GM18508 (cell line): ENCODE data around the gene RSBN1.
A peak's percentile ranks its signal among the peaks of the same experiment; 100 is the strongest.
"Not testable (repeated sequence)": the region's sequence is repeated elsewhere in the genome, so short reads cannot be mapped to it uniquely, and the experiment has no call there.

Experiments used
- ATAC-seq: cut with Tn5 transposase; IDR thresholded peaks from one replicate; pipeline ENCODE4 v1.9.1; 2021; ENCODE audit warnings: moderate number of reproducible peaks; ENCODE audit not compliant: insufficient read depth, unreplicated experiment

RSBN1 gene

DNA sequence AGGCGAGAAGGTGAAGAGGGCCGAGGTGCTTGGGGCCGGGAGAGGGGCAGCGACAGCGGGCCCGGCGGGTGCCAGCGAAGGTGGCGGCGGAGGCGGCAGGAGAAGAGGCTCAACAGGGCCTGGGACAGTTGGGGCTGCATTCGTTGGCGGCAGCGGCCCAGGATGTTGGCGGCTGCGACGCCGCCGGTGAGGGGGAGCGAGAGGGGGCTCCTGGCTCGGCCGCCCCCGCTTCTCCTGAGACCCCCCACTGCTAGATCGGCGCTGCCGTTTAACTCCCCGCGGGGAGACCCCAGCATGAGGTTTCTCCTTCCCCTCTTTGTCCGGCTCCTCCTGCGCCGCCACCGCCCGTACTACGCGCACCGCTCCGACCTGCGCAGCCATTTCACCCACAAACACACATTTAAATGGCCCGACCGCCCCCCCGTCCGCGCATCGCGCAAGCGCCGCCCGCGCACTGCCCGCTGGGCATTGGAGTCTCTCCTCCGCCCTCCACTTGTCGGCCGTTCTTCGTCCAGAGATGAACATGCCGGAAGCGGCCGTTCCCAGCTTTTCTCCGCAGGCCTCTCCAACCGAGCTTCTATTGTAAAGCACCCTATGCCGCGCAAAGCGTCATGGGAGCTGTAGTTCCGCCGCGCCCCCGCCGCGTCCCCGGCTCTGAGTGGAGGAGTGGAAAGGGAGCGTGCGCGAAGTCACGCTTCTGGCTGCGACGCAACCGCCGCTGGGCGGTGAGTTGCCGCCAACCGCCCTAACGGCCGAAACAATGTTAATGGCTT is at the start of gene RSBN1:
TSS of gene RSBN1 (minus strand) at position 589 of the 773 bp plus-strand sequence. CDS start at position 525, 64 bp downstream.
- peak; percentile 80 for ATAC-seq

DNA sequence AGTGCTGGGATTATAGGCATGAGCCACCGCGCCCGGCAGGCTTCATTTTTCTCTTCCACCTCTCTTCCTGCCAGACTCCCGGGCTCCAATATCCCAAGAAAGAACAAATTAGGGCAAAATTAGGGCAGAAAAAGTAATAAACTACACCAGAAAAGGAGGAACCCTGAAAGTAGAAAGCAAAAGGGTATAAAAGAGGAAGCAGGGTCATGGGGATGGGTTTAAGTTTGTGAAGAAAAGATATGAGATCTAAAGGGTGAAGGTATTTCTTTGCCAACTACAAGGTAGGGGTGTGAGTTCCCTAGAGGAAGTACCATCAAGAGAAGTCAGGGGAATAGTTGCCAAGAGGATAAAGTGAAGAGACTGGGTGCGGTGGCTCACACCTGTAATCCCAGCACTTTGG is 49.4 kb upstream of the RSBN1 start:
- no peak for ATAC-seq

DNA sequence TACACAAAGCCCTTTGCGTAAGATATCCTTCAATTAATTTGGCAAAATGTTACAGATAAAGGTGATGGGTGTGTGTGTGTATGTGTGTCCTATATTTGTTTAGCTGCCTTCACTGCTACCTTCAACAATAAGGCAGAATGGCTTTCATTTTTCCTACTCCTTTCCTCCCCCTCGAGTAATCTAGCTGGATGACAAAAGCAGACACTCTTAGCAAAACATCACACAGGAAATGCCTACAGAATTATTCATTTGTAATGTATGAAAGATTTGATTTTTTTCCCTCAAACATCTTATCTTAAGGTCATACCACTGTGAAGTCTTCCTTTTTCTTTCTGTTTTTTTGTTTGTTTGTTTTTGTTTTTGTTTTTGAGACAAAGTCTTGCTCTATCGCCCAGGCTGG is 48.6 kb upstream of the RSBN1 start:
- no peak for ATAC-seq

DNA sequence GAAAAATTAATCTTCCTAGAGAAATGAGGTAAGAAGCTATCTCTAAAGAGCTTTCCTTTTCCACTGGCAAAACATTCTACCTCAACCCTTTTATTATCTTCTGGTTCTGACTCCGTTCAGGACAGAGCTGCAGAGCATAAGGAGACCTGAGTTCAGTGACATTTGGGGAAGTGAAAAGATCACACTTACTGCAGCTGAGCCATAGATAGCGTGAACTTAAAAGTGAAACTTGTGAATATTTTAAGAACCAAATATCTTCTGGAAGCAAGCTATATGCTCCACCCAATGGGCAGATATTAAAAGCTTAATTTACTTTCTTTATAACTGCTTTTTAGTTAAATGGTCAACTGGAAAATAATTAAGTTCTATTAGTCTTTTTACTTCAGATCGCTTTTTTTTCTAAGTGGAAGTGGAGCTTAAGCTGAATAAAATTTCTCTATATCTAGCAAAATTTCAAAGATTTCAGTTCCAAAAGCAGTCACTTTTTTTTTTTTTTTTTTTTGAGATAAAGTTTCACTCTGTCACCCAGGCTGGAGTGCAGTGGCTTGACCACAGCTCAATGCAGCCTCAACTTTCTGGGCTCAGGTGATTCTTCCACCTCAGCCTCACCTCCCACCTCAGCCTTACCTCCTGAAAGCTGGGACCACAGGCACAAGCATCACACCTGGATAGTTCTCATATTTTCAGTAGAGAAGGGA is 47.4 kb upstream of the RSBN1 start:
- ATAC-seq = peak; percentile 84

DNA sequence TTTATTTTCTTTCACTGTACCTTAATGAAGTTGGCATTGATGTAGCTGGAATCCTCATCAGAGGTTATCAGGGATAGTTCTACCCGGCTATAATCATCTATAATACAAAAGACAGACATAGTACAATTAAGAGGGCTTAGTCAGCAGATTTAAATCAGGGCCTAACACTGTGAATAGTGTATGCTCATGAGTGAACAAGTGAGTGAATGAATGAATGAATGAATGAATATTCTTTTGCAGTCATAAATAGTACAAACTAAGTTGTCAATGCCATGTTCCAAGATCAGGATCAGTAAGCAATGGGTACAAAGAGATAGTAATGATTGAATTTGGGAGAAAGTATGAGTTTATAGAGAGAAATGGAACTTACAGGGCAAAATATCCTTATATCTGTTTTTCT is 46.7 kb upstream of the RSBN1 start:
- ATAC-seq = no peak

DNA sequence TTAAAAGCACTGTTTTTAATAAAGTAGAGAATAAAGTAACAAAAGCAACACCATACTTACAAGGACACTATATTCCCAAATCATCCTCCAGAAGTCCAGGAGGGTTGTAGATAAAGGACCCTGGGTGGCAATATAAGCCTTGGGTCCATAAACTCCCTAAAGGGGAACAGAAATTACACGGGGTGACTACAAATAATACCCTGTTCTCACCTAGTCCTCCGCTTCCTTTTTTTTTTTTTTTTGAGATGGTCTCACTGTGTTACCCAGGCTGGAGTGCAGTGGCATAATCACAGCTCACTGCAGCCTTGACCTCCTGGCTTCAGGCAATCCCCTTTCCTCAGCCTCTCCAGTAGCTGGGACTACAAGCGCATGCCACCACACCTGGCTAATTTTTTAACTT is 46.1 kb upstream of the RSBN1 start:
- no peak for ATAC-seq

DNA sequence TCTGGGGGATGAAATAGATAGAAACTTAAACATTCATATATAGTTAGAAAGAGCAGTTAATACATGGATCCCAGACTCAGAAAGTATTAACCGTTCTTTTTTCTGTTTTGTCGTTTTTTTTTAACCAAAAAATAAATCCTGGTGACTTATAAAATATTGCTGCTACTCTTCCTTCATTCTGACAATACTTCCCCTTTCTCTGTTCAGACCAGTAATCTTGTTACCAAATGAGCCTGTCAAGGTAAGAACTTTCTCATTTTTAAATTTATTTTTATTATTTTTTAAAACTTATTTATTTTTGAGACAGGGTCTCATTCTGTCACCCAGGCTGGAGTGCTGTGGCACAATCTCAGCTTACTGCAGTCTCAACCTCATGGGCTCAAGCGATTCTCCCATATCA is 45.5 kb upstream of the RSBN1 start:
- ATAC-seq = no peak

DNA sequence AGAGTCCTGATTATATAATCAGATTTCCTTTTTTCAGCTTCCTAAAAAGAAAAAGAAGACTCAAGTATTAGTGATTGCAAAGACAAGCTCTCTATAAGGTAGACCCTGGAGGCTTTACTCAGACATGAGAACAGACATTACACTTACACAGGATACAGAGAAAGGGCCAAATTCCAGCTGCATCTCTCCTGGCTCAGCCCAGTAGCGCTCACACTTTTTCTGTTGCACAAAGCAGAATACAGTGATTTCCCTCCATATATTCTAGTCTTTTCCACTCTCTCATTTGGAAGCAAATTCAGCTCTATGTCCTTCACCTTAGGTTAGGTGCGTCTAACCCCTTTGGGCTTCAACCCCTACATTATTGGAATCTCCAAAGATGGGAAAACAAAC is 44.1 kb upstream of the RSBN1 start:
- ATAC-seq = no peak

DNA sequence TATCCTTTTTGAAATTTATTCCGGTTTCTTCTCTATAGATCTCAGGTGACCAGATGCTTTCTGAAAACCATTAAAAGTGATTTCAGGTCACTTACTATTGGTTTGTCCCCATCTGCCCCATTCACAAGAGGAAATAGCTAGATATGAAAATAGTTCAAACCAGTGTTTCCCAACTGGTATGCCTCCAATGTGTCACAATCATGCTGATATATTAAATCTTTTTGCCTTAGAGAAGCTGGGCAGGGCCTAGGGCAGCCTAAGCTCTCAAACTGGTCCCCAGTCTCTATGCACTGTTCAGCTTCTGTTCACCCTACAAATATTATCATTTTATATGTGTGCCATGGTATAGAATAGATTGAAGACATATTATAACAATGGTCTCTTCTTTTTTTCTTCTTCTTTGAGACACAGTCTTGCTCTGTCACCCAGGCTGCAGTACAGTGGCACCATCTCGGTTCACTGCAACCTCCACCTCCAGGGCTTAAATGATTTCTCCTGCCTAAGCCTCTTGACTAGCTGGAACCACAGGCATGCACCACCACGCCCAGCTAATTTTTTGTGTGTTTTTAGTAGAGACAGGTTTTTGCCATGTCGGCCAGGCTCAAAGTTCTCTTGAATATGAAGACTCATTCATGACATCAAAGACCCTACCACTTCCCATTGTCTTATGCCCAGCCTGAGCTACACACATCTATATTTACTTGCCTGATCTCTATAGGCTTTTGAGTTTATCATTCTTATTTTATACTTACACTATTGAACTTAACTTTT is 43.5 kb upstream of the RSBN1 start:
- ATAC-seq = no peak

DNA sequence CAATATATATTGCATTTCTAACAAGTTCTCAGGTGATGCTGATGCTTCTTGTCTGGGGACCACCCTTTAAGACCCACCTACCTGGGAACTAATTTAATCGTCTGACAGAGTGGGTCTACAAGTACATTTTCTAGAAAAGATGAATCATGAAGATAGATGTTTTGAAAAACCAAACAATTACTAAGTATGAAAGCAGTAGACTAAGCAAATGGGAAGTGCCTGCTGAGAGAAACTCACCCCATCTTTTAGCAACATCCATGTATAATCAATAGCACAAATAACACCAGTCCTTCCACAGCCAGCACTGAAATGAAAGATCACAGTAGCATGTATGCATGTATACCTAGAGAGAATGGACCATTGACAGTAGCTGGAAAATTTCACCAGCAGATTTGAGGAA is 42.0 kb upstream of the RSBN1 start:
- no peak for ATAC-seq

DNA sequence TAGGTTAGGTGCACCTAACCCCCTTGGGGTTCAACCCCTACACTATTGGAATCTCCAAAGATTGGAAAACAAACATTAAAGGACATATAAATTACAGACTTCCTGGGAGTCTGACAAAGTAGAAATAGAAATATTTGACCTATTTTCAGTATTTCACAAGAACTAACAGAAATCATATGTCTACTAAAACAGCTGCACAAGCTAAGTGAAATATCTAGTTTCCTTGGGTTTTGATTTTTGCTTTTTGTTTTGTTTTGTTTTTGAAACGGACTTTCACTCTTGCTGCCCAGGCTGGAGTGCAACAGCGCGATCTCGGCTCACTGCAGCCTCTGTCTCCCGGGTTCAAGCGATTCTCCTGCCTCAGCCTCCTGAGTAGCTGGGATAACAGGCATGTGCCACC is 40.4 kb upstream of the RSBN1 start:
- not testable (repeated sequence) for ATAC-seq

DNA sequence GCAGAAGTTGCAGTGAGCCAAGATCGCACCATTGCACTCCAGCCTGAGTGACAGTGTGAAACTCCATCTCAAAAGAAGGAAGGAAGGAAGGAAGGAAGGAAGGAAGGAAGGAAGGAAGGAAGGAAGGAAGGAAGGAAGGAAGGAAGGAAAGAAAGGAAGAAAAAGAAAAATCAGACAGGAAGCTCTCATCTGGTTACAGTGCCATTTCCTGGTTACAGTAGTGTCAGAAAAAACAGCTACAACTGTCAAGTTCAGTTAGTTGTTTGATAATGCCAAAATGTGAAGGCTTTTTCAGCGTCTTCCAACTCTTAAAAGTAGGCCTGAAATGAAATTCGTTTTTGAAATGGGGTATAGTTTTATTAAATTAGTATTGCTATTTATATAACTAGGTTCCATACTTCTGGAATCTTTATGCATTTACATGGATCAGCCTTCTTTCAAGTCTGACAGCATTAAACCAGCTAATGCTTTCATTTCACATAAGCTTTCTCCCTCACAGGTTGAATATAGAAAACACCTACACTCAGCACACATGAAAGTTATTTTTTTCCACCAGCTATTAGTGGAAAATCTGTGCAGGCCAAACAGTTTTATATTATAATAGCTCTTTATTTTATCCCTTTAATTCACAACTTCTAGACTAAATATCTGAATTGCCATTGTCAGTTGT is 38.0 kb upstream of the RSBN1 start:
- ATAC-seq = no peak

DNA sequence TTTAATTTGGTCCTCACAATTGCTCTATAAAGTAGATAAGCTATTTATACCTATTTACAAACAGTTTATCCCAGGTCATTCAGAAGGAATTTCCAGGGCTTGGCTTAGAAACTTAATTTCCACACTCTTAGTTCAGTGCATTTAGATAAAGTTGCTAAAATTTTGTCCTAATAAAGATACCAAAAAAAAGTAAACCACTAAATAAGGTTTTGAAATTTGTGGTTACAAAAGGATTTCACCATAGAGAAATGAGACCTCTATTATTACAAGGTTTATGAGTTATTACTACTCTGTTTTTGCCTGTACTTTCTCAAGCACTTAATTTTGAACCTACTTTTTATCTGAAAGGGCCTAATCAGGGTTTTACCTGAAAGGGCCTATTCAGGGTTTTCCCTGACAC is 36.8 kb upstream of the RSBN1 start:
- ATAC-seq = no peak

DNA sequence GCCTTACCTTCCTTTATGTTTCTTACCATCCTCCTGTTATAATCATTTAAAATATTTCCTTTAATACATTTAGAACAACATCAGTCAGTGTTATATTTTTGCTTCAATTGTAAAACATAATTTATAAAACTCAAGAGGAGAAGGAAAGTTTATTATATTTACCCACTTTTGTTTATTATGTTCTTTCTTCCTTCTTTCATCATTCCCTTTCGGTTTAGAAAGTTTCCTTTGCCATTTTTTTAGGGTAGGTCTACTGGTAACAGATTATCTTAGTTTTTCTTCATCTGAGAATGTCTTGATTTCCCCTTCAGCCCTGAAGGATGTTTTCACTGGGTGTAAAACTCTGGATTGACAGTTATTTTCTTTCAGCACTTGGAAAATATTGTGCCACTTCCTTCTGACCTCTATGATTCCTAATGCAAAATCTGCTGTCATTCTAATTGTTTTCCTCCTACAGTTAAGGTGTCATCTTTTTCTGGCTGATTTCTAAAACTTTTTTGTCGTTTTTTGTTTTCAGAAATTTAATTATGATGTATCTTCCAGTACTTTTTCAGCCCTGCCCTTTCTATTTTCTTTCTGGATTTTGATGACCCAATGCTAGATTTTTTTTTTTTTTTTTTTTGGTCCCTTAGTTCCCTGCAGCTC is 34.2 kb upstream of the RSBN1 start:
- no peak for ATAC-seq

DNA sequence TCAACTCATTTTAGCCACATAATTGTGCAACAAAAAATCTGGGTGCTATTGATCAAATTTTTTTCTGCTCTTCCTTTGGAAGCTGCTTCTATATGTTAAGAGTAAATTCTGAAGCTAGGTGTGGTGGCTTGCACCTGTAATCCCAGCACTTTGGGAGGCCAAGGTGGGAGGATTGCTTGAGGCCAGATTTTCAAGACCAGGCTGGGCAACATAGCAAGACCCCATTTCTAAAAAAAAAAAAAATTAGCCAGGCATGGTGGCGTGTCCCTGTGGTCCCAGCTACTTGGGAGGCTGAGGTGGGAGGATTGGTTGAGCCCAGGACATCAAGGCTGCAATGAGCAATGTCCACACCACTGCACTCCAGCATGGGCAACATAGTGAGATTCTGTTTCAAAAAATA is 24.3 kb upstream of the RSBN1 start:
- no peak for ATAC-seq

DNA sequence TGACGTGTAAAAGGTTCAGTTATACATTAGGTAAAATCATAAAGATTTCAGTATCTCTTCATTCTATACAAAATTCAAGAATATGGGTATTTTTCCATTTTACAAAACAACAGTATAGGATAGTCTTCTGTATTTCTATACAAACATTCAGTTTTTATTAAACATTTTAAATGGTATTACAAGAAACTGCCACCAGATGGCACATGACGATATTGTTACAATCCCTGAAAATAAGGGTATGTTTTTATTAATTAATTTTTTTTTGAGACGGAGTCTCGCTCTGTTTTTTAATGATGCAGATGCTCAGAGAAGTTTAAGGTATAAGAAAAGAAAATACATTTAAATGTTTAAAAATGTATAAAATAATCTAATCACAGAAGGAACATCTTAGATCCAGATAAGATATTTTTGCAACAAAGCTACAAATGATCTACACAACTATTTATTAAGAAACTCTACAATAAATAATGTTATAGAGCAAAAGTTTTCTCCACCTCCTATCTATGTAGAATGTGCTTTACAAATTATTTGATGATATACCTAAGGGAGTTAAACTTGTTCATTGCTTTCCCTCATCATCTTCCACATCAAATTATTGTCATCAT is 23.5 kb upstream of the RSBN1 start:
- ATAC-seq = no peak

DNA sequence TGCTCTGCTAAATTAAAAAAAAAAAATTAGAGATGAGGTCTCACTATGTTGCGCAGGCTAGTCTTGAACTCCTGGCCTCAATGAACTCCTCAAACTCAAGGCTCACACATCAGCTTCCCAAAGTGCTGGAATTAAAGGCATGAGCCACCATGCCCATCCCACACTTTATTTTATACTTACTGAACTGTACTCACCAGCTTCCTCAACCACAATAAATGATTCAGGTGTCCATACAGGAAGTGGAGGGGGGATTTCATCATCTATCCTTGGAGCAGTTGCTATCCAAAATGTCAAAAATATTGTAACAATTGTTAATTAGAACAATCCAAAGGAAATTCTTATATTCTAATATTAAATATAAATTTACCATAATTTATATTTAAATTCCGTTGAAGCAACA is 22.4 kb upstream of the RSBN1 start:
- no peak for ATAC-seq

DNA sequence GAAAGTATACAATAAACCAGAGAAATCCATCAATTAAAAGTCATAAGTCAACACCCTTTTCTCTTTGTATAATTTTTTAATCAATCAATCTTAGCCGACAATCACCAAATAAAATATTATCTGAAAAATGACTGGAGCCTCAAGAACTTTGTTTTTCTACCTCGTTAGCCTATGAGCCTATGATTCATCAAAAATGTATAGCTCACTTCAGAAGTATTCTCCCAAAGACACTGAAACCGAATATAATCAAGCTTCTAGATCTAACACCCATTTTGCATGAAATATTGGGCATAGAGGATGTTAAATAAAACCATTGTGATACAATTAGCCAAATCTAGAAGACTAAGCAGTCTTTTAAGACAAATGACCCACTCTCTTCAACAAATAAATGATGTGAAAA is 17.8 kb upstream of the RSBN1 start:
- no peak for ATAC-seq

DNA sequence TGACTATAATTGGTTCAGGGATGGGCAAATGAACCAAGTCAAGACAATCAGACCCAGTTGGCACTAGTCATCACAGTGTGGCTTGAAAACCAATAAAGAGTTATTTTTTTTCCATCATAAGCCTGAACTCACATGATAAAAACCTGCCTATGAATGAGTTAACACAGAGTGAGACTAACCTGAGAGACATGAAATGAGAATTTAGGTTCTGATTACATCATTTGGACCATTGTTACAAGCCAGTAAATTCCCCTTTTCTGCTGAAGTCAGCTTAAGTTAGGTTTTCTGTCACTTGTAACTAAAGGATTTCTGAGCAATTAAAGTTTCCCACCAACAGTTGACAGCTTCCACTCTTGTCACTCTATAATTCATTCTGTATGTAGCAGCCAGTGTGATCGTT is 9.6 kb upstream of the RSBN1 start:
- ATAC-seq = no peak

DNA sequence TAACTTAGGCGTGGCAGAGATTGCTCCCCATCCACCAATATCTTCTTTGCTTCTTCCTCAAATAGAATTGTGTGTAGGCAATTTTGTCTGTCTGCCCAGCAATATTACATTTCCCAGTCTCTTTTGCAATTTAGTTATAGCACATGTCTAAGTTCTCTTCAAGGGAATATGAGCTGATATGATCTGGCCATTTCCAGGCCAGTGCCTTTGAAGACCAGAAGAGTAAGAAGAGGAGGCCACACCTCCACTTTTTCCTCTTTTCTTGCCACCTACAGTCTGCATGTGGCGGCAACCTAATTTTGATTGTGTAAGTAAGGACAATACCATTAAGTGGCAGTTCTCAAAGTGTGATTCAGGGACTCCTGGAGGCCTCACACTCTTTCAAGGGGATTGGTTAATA is 6.3 kb upstream of the RSBN1 start:
- ATAC-seq = no peak
